AG04449 (cell line): ENCODE data around the gene KLHL5.

Experiments used
- CTCF ChIA-PET: fragments of 350-600 bp; formaldehyde crosslinking; extraction: SDS; loops from one replicate; lab custom pipeline; 2021; ENCODE audit warnings: antibody characterized with exemption; lab: Yijun Ruan, JAX
- POLR2A ChIA-PET: fragments of 400-600, 350-600 bp; formaldehyde crosslinking; extraction: SDS; loops from one replicate; lab custom pipeline; 2020; ENCODE audit warnings: antibody characterized with exemption, inconsistent platforms; lab: Yijun Ruan, JAX
- DNase-seq: peaks from one replicate; pipeline ENCODE4 v3.0.0-alpha.2; 2010; ENCODE audit warnings: low read depth, low spot score
- H3K4me3 ChIP-seq: 2 replicates; pipeline ENCODE4 v1.5.1; 2011; ENCODE audit warnings: low read depth, mild to moderate bottlenecking, control low read depth, low read length
- TF ChIP-seq, protein P1 (sequence below): IDR thresholded peaks from one replicate; pipeline ENCODE4 v1.5.1; 2011; ENCODE audit warnings: mild to moderate bottlenecking, moderate library complexity, low read length, control low read depth, inconsistent platforms; ENCODE audit not compliant: insufficient read depth; ENCODE audit errors: missing control alignments

KLHL5 gene

DNA sequence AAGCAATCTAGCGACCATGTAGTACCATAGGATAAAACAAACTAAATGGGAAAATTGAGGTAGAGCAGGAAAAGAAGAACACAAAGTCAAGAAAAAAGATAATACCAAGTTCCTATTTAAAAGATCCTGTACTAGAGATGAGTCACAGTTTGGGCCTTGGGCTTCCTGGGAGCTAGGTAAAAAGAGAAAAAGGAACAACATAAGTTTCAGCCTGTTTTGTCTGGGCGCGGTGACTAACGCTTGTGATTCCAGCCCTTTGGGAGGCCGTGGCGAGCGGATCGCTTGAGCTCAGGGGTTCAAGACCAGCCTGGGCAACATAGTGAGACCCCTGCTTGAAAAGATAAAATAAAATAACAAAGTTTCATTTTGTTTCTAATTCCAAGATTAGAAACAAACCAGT, 15.8 kb upstream of the KLHL5 start:
- H3K4me3 ChIP-seq, result peak overlapping the region; percentile 66
- ChIA-PET CTCF (interaction anchor here (1.6 kb wide), 1 partner anchor 15 kb away, joined by 3 read pairs; no protein-coding TSS in a partner anchor), POLR2A (interaction anchor here (0.6 kb wide), 1 partner anchor 100 kb away, joined by 3 read pairs; no protein-coding TSS in a partner anchor)
- TF ChIP-seq, protein P1, sequence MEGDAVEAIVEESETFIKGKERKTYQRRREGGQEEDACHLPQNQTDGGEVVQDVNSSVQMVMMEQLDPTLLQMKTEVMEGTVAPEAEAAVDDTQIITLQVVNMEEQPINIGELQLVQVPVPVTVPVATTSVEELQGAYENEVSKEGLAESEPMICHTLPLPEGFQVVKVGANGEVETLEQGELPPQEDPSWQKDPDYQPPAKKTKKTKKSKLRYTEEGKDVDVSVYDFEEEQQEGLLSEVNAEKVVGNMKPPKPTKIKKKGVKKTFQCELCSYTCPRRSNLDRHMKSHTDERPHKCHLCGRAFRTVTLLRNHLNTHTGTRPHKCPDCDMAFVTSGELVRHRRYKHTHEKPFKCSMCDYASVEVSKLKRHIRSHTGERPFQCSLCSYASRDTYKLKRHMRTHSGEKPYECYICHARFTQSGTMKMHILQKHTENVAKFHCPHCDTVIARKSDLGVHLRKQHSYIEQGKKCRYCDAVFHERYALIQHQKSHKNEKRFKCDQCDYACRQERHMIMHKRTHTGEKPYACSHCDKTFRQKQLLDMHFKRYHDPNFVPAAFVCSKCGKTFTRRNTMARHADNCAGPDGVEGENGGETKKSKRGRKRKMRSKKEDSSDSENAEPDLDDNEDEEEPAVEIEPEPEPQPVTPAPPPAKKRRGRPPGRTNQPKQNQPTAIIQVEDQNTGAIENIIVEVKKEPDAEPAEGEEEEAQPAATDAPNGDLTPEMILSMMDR, result no peak
- no peak for DNase-seq

DNA sequence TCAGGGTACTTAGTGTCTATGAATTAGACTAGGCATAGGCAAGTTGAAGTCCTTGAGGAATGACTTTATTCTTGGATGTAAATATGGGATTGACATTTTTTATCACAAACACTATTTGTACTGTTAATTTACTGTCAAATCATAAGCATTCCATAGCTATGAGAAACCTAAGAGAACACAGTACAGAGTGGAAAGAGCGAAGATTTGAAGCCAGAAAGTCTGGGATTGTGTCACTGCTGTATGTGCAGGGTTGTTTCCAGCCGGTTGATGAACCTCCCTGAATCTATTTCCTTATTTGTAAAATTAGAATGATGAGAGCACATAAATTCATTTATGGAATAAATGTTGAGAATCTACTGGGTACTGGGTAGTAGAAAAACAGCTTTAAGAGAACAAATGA, 14.4 kb upstream of the KLHL5 start:
- CTCF ChIA-PET, result interaction anchor here (1.1 to 1.2 kb wide), 2 partner anchors 11 to 88 kb away, joined by 3 to 4 read pairs; no protein-coding TSS in a partner anchor

DNA sequence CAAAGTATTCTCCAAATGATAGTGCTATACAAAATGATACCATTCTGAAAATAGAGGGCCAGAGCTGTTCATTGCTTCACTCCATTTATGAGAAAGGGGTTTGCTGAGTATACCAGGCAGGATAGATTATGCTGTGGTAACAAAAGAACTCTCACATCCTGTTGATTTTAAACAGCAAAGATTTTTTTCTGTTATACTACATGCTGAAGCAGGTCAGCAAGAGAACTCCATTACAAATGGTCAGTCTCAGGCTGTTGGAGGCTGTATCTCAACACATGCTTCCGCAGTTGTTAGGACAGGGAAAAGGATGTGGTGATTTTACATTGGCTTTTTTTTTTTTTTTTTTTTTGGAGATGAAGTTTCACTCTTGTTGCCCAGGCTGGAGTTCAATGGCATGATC, 13.7 kb upstream of the KLHL5 start:
- TF ChIP-seq, protein P1, result no peak
- DNase-seq, result no peak
- H3K4me3 ChIP-seq, result no peak overlapping the region
- ChIA-PET POLR2A (no interaction called here), CTCF (interaction anchor here (1.2 kb wide), 1 partner anchor 10 kb away, joined by 4 read pairs; no protein-coding TSS in a partner anchor)

More for the DNA sequence above, 14.4 kb upstream of the KLHL5 start:
- POLR2A ChIA-PET, result no interaction called here
- TF ChIP-seq, protein P1, result no peak
- H3K4me3 ChIP-seq, result no peak overlapping the region
- no peak for DNase-seq

DNA sequence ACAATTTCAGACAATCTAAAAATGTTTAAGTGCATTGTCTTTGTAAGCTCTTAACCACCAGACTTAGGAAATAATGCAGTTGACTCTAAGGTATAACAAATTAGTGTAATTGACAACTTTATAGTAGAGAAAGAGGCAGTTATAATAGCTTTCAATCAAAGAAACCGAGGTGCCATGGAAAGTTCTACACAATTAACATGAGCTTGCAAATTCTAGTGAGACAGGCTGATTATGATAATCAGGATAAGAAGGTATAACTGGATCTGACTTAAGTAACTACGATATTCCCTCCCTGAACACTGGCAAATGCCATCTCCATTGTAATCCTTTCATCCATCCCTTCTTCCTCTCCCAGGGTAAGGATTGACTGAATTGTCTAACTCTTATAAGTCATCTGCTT, 11.4 kb upstream of the KLHL5 start:
- no peak for DNase-seq
- TF ChIP-seq, protein P1, result no peak
- CTCF ChIA-PET, result no interaction called here
- POLR2A ChIA-PET, result no interaction called here
- no peak overlapping the region for H3K4me3 ChIP-seq

DNA sequence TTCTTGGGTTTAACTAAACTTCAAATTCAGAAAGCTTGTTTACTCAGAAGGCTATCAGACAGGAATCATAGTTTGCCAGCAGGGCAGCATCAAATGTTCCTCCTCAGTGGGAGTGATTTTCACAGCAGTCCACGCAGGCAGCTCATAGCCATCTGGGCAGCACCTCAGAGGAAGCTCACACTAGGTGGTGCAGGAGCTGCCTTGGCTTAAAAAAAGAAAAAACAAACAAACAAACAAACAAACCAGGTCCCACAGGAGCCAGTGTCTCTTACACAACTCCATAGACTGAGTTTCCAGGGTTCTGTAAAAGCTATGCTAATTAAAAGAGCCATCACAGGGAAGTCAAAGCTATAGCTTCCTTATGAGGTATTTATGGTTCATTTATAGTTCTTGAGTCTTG, 10.5 kb upstream of the KLHL5 start:
- H3K4me3 ChIP-seq, result no peak overlapping the region
- ChIA-PET CTCF (interaction anchor here (1.4 kb wide), 1 partner anchor 12 kb away, joined by 3 read pairs; no protein-coding TSS in a partner anchor), POLR2A (no interaction called here)
- no peak for DNase-seq
- TF ChIP-seq, protein P1, result no peak

DNA sequence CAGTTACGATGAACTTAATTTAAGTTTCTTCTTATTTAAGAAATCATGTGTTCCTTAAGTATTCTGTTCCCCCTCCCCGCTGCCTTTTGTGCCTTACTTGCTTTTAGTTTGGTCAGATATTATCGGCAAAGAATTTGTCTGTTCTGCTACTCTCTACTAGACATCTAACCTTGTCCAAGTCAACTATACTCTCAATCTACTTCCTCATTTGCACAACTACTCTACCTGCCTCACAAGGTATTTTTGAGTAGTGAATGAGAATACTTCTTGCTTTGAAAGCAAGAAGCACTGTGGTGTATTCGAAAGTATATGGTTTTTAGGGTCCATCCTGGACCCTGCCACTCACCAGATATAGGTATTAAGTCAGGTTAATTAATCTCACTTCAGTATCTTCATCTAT, 8.0 kb upstream of the KLHL5 start:
- no peak overlapping the region for H3K4me3 ChIP-seq
- TF ChIP-seq, protein P1, result no peak
- POLR2A ChIA-PET, result interaction anchor here (1.1 kb wide), 1 partner anchor 105 kb away, joined by 4 read pairs; no protein-coding TSS in a partner anchor
- CTCF ChIA-PET, result interaction anchor here (0.7 to 2.1 kb wide), 2 partner anchors 10 kb away, joined by 3 to 5 read pairs; no protein-coding TSS in a partner anchor
- DNase-seq, result no peak
